Activated CD4-positive, alpha-beta T cell treated with anti-CD3 and anti-CD28 coated beads, Interleukin-2, Interleukin-6, amounts not matched to agents 100 ng/mL and 50 ng/mL, durations not matched to agents 16 hours and 8 hours (primary cell): ENCODE results near the gene KLF14.
A peak's percentile ranks its signal among the peaks of the same experiment; 100 is the strongest.
"Not testable (repeated sequence)": the region's sequence is repeated elsewhere in the genome, so short reads cannot be mapped to it uniquely, and the experiment has no call there.

ENCODE experiments used
- DNase-seq: peaks from one replicate; pipeline ENCODE4 v3.0.0-alpha.2; 2020

The KLF14 gene

DNA sequence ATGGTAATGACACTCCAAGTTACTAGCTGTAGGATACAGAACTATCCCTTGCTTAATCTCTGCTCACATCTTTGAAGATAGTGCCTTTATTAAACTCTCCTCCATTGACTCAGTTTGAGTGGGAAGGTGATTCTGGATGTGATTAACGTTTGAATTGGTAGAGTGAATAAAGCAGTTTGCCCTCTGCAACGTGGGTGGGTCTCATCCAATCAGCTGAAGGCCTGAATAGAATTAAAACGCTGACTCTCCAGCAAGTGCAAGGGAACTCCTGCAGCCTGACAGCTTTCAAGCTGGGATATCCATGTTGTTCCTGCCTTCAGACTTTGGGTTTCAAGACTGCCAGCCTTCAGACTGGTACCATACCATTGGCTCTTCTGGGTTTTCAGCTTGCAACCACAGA lies 21.6 kb downstream of the KLF14 start:
- no peak for DNase-seq

DNA sequence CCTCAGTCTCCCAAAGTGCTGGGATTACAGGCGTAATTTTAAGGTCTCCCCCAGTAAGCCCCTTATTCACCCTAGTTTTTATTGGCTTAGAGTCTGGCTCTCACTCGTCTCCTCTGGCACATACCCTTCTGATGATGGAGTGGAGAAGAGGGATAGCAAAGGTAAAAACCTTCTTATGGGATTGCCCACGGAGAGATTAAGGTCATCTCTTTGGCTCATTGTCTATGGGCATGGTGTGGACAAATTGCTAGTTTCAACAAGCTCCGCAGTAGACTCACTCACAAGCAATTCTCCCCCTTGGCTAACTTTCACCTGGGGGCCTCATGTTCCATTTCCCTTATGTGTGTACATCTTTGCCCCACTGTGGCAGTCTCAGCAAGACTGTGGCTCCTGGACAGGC lies 25.2 kb downstream of the KLF14 start:
- no peak for DNase-seq

DNA sequence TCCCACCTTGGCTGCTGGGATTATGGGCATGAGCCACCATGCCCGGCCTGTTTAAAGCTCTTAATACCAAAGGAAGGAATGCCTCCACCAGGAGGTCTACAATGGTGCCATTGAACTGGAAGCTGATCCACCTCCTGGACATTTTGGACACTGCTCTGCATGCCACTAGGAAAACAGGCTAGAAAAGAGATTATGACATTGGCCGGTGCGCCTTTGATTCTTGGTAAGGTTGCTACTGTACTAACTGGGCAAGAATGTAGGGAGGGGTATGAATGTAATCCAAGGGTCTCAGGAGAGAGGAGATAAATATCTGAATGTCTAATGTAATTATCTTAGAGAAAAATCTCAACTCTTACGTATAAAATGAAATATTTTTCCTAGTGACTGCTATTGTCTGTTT lies 26.0 kb downstream of the KLF14 start:
- DNase-seq, result no peak

DNA sequence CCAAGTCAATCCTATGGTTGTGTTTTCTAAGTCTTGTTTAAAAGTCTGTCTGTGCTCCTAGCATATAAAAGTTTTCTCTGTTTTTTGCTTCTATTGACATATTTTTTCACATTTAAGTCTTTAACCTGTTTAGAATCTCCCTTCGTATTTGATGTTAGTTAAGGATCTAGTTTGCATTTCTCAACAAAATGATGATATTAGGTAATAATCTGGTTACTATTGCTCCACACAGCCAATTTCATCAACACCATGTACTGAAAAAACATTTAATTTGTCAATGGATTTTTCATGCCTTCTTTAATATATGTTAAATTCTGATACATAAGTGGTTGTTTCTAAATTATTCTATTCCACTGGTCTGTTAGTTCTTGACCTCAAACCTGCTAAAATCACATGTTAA lies 30.2 kb downstream of the KLF14 start:
- DNase-seq, result no peak

DNA sequence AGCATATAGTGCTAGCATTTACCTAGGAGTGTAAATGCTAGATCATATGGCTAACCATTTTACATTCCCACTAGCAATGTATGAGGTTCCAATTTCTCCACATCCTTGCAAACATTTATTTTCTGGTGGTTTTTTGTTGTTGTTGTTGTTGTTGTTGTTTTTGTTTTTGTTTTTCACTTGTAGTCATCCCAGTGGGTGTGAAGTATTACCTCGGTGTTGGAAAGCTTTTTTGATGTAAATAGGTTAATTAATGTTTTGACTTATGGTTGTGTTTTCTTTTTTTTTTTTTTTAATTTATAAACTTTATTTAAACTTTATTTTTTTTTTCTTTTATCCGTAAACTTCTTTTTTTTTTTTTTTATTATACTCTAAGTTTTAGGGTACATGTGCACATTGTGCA lies 32.4 kb downstream of the KLF14 start:
- DNase-seq, result no peak

DNA sequence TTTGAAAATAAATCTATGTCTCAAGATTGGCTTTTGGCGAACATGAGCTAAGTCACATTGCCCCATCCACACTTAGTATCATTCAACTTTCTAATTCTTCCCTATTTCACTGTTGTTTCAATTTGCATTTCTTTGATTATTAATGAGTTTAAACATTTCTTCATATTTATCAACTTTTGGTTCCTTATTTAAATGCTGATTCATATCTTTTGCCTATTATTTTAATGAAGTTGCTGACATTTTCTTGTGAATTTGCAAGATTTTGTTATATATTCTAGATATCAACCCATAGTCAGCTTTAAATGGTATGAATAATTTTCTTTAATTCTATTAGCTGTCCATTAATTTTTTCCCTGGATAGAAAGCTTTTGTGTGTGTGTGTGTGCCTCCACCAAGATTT lies 33.2 kb downstream of the KLF14 start:
- DNase-seq, result no peak

DNA sequence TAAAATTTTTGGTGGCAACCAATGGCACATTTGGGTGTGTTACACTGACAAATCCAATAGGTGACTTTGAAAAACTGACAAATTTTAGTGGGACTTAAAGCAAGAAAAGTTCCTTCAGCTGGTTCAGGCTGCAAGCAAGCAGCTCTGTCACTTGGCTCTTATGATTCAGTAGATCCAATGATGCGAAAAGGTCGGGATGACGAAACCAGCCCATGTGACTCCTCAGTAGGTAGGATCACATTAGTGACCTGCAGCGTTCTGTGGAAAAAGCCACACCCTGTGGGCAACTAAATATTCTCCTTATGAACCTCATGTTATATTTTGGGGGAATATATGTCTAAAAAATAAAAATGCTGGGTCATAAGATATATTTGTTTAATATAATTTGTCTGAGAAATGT lies 34.3 kb downstream of the KLF14 start:
- no peak for DNase-seq

DNA sequence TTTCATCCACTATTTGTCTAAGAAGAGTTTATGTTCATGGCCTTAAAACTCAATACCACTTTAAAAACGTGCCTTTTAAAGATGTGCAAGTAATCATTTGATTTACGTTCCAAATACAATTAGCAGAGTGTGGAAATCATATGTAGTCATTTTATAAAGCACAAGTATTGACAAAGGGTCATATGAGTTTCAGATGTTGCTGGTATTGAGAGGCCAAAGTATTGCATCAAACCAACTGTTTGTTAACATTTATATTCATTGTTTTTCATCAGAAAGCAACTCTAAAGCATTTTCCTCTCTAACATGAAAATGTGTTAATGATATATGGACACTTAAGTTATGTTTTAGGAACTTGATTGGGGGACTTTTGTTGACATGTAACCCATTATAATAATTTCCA lies 36.2 kb downstream of the KLF14 start:
- DNase-seq, result no peak

DNA sequence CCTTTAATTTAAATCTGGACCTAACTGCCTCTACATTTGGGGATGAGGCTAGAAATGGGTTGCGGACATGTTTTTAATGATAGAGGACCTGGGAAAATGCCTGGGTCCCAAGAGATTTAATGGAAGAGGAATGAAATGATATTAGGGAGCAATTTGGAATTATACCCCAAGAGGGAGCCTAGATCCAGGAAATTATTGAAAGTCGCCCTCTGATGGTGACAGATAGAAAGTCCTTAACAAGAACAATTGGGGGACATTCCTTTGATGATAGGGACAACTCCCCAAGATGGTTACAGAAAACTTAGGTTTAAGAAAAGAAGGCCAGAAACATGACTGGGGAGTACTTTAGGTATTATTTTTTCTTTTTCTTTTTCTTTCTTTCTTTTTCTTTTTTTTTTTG lies 38.2 kb downstream of the KLF14 start:
- DNase-seq, result peak; percentile 13

DNA sequence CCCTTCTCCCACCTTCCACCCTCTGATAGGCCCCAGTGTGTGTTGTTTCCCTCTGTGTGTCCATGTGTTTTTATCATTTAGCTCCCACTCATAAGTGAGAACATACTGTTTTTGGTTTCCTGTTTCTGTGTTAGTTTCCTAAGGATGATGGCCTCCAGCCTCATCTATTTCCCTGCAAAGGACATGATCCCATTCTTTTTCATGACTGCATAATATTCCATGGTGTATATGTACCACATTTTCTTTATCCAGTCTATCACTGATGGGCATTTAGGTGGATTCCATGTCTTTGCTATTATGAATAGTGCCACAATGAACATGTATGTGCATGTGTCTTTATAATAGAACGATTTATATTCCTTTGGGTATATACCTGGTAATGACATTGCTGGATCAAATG lies 41.6 kb downstream of the KLF14 start:
- not testable (repeated sequence) for DNase-seq

DNA sequence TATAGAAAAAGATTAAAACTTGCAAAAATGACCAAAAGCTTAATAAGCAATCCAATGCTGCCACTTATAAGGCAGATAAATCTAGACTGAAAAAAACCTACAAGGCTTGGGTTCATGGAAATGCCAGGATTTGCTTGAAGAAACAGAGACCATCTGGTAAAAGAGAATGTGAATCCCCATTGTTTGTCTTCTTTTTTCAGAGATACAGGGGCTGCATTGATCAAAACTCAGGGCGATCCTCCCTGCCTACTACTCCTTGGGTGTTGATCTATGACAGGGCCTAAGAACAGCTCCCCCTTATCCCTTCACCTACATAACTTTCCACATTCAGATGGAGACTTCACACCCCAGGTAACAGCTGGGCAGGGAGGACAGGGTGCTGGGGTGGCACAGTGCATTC lies 44.3 kb downstream of the KLF14 start:
- DNase-seq, result no peak

DNA sequence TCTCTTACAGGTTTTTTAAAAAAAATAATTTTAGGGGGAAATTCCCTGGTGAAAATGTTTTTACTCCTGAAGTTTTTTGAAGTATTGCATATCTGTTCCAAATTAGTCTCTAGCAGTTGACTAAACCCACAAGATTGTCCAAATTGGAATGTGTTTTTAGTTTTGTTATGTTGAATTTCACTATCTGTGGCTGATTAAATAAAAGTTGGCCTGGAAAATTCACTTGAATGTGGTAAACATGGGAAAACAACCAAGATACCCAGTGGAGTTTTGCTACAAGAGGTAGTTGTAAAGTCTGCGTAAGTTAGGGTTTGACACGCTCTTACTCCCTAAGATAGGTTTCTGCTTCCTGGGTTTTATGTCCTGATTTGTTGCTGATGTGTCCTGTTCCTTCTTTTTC lies 51.0 kb downstream of the KLF14 start:
- DNase-seq, result no peak
